Brain microvascular endothelial cell (primary cell): ENCODE results near the gene FAM20C.

ENCODE experiments used
- DNase-seq: peaks from one replicate; pipeline ENCODE4 v3.0.0-alpha.2; 2020
- H3K27ac ChIP-seq: fragments of 250-450 bp; sonication (Bioruptor Pico); 2 replicates; pipeline ENCODE4 v1.5.1; 2020; ENCODE audit warnings: mild to moderate bottlenecking, moderate library complexity
- H3K27me3 ChIP-seq: fragments of 250-450 bp; sonication (Bioruptor Pico); replicated peaks from 2 replicates; pipeline ENCODE4 v1.5.1; 2020; ENCODE audit warnings: mild to moderate bottlenecking
- H3K36me3 ChIP-seq: fragments of 250-450 bp; sonication (Bioruptor Pico); replicated peaks from 2 replicates; pipeline ENCODE4 v1.5.1; 2020; ENCODE audit warnings: mild to moderate bottlenecking
- H3K4me3 ChIP-seq: 2 replicates; pipeline ENCODE4 v1.5.1; 2011; ENCODE audit warnings: low read depth, mild to moderate bottlenecking, control low read depth, low read length, moderate library complexity
- in situ Hi-C: cut with HindIII; loops from 2 replicates; pipeline ENCODE4 v1.10.0; 2017; ENCODE audit warnings: low sequenced_read_pairs, low pct_ligation_motif_present
- TF ChIP-seq, protein P1 (sequence below): IDR thresholded peaks from 2 replicates; pipeline ENCODE4 v1.5.1; 2011; ENCODE audit warnings: low read depth, mild to moderate bottlenecking, moderate library complexity, low read length, control low read depth, inconsistent platforms; ENCODE audit errors: missing control alignments

FAM20C gene

DNA sequence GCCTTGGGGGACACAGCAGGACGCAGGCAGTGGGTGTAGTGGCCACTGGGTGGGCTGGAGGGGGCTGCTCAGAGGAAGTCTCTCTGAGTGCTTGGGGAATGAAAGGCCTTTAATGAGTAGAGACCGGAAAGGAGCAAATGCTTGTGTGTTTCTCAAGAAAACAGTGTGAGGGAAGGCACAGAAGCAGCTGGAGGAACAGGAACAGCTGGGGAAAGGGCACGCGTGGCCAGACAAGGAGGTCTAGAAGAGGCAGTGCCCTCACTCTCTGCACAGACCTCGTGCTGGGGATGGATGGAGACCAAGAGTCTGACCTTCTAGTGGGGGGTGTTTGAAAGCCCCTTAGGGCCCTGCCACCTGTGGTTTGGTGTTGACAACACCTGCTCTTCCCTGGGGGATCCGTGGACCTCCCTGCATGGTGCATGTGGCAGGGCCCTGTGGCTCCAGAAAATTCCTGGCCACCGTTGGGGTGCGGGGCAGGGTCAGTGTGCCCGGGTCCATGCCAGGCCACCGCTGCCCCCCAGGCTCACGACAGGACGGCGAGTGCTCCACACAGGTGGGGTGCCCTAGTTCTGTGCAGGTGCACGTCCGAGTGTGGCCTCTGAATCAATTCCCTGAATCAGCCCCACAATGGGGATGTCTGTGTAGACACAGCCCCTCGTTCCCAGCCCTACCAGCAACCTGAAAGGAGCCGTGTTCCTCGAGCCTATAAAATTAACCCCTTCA lies 25.9 kb upstream of the FAM20C start:
- H3K4me3 ChIP-seq, result no peak overlapping the region
- no peaks in the 10 kb centered on the region for H3K36me3 ChIP-seq
- H3K27me3 ChIP-seq, result peaks cover 7% of the 10 kb centered on the region
- no peak overlapping the region for H3K27ac ChIP-seq
- no peak for DNase-seq
- TF ChIP-seq, protein P1, sequence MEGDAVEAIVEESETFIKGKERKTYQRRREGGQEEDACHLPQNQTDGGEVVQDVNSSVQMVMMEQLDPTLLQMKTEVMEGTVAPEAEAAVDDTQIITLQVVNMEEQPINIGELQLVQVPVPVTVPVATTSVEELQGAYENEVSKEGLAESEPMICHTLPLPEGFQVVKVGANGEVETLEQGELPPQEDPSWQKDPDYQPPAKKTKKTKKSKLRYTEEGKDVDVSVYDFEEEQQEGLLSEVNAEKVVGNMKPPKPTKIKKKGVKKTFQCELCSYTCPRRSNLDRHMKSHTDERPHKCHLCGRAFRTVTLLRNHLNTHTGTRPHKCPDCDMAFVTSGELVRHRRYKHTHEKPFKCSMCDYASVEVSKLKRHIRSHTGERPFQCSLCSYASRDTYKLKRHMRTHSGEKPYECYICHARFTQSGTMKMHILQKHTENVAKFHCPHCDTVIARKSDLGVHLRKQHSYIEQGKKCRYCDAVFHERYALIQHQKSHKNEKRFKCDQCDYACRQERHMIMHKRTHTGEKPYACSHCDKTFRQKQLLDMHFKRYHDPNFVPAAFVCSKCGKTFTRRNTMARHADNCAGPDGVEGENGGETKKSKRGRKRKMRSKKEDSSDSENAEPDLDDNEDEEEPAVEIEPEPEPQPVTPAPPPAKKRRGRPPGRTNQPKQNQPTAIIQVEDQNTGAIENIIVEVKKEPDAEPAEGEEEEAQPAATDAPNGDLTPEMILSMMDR, result no peak
- in situ Hi-C loops, result no loop called here

DNA sequence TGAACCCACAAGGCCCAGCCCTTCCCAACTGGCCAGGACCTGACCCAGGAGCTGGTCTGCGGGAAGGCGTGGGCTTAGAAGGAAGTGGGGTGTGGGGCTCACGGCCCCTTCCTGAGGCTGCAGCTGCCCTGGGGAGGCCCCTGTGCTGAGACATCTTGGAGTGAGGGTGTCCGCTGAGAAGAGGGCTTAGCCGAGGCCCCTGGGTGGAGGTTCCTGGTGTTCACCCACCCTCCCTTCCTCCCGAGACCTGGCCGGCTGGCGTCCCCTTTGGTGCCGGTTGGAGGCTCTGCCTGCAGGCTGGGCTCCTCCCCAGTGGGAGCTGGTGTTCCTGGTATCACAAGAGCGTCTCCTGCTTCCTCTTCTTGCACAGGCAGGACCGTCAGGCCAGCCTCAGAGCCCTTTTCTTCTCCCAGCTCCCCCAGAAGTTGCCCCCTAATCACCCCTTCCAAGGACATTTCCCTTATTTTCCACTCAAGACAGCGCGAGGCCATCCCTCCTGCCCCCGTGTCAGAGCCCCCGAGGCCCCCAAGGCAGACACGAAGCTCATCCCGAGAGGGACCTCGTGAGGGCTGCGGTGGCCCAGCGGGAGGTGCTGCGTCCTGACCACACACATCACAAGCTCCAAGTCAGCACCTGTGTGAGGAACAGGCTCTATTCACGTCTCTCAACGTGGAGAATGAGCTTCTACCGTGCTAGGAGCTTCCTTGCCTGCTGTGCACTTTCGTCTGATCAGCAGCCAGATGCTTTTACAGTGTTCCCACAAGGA lies 25.1 kb upstream of the FAM20C start:
- Histone ChIP-seq H3K36me3 (no peaks in the 10 kb centered on the region), H3K4me3 (no peak overlapping the region), H3K27ac (no peak overlapping the region), H3K27me3 (peaks cover 6% of the 10 kb centered on the region)
- in situ Hi-C loops, result no loop called here
- TF ChIP-seq, protein P1, result no peak
- no peak for DNase-seq

DNA sequence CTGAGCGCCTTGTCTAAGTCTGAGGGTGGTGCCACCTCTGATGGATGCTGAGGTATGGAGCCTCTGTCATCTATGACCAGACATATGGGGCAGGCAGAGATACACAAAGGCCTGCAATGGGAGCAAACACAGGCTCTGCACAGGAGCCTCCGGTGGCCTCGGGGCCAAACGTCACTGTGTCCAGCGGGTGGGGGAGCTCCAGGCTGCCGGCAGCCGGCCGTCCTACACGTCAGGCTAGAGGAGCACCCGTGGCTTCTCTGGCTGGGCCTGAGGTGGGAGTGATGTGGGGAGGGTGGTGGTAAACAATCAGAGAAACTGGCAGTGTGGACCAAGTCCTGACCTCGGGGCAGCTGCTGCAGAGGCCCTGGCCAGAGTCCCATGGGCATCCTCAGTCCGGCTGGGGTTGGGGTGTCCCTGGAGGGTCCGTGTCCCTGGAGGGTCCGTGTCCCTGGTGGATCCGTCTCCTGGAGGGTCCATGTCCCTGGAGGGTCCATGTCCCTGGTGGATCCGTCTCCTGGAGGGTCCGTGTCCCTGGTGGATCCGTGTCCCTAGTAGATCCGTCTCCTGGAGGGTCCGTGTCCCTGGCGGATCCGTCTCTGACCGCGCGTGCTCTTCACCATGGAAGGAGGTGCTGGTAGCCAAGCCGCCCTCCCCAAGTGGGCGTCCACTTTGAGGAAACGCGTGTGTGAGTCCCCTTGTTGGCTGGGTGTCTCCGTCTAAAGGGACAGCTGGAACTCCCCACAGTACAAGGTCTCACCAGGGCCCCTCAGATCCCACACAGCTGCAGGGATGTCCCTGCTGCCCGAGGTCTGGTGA lies 24.2 kb upstream of the FAM20C start:
- Histone ChIP-seq H3K36me3 (no peaks in the 10 kb centered on the region), H3K27ac (no peak overlapping the region), H3K4me3 (no peak overlapping the region), H3K27me3 (peaks cover 2% of the 10 kb centered on the region)
- TF ChIP-seq, protein P1, result no peak
- in situ Hi-C loops, result no loop called here
- no peak for DNase-seq

DNA sequence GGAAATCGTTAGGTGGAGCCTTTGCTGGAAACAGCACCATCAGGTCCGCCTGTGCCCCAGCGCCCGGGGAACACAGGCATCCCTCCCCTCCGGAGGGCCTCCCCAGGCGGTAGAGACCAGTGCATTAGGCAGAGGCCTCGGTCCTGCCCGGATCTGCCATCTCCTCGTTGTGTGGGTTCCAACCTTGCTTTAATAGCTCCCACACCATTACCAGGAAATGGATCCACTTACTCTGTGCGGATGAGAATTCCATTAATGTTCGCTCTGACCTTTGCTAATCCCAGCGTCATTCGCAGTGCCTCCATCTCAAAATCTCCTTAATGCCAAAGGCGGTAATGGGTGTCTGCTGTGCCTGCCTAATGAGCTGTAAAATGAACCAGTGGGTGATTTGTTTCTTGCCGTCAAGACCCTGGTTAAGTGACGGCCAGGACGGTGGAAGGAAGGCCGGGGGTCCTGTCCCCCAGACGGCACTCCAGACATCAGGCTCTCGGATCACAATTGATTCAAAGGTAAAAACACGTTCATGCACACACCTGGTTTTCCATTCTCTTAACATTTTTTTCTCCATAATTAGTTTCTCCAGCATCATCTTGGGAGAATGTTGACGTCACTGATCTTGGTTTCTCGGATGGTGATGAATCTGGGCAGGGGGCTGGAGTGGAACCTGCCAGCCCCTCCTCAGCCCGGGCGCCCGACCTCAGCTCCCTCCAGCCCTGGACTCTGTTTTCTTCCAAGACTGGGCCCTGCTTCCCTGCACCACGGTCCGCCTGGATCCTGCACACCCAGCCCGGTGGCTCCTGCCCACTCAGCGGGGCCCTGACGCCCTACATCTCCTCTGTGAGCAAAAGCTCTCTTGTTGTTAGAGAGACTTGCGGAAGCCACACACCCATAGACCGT lies 22.8 kb upstream of the FAM20C start:
- DNase-seq, result no peak
- H3K27me3 ChIP-seq, result no peaks in the 10 kb centered on the region
- TF ChIP-seq, protein P1, result no peak
- no peak overlapping the region for H3K27ac ChIP-seq
- in situ Hi-C loops, result no loop called here
- no peaks in the 10 kb centered on the region for H3K36me3 ChIP-seq
- H3K4me3 ChIP-seq, result no peak overlapping the region
